ENCODE measurements around the gene SYNM. TPM values are rescaled to one million over a fixed set of nuclear protein-coding genes. Genes with fewer than 3 reads are reported as not detected.

SYNM gene
- total and polyA plus RNA-seq, 7 donors, result 0.69 to 1,357 (median 731) TPM

GRCh38 chr15:99105514-99106341, 848 bp downstream of the SYNM start:
- TF ChIP-seq POLR2AphosphoS5 (IDR thresholded peaks at IDR 0.05) (peak in 3 of 4 donors; percentile 5 to 58 (median 53)), POLR2A (IDR thresholded peaks at IDR 0.05) (no peak)
- H3K4me3 ChIP-seq, result peak overlapping the region; percentile 81 to 87 (median 82)
- 2 to 3% methylated on average over 116 of the region's 116 CpGs for WGBS, 2 donors
- H3K27me3 ChIP-seq, result no peaks in the 10 kb centered on the region
- intact Hi-C loops (cut with DNase I), result loop anchor here (2.0 to 5.0 kb wide), 2 partner anchors 37 to 69 kb away; no protein-coding TSS in a partner anchor
- DNase-seq, result peak; percentile 79
- H3K36me3 ChIP-seq, result peaks cover 0 to 23% (median 5%) of the 10 kb centered on the region in 4 donors
- no peaks in the 10 kb centered on the region for H3K9me3 ChIP-seq
- H3K4me1 ChIP-seq, result peaks cover 0 to 26% (median 13%) of the 10 kb centered on the region in 4 donors
- peak overlapping the region; percentile 90 to 100 (median 96) for H3K27ac ChIP-seq

GRCh38 chr15:99106417-99107220, 1.7 kb downstream of the SYNM start:
- H3K36me3 ChIP-seq, result peaks cover 3 to 32% (median 6%) of the 10 kb centered on the region in 4 donors
- H3K4me3 ChIP-seq, result peak overlapping the region; percentile 81 to 87 (median 82)
- no peaks in the 10 kb centered on the region for H3K27me3 ChIP-seq
- WGBS, 2 donors, result 36 to 41% methylated on average over 15 of the region's 15 CpGs
- DNase-seq, result peak; percentile 93
- intact Hi-C loops (cut with DNase I), result loop anchor here (2.0 to 5.0 kb wide), 2 partner anchors 36 to 68 kb away; no protein-coding TSS in a partner anchor
- H3K9me3 ChIP-seq, result no peaks in the 10 kb centered on the region
- H3K4me1 ChIP-seq, result peaks cover 0 to 35% (median 20%) of the 10 kb centered on the region in 4 donors
- TF ChIP-seq POLR2A (IDR thresholded peaks at IDR 0.05), result peak in 1 of 2 donors; percentile 60
- TF ChIP-seq EP300 (IDR thresholded peaks at IDR 0.05), result peak; percentile 96 to 98 (median 98)
- TF ChIP-seq CTCF (IDR thresholded peaks at IDR 0.05), result no peak
- peak; percentile 92 to 94 (median 94) for TF ChIP-seq POLR2AphosphoS5 (IDR thresholded peaks at IDR 0.05)
- peak overlapping the region; percentile 90 to 100 (median 96) for H3K27ac ChIP-seq

- H3K27ac ChIP-seq, result peak overlapping the region; percentile 90 to 100 (median 96)
- TF ChIP-seq POLR2AphosphoS5 (IDR thresholded peaks at IDR 0.05) (peak in 1 of 4 donors; percentile 30), CTCF (IDR thresholded peaks at IDR 0.05) (no peak), POLR2A (IDR thresholded peaks at IDR 0.05) (no peak), EP300 (IDR thresholded peaks at IDR 0.05) (no peak)
- WGBS, 2 donors, result 95% methylated on average over 5 of the region's 5 CpGs
- peaks cover 0 to 58% (median 44%) of the 10 kb centered on the region in 4 donors for H3K4me1 ChIP-seq
- H3K4me3 ChIP-seq, result peak overlapping the region; percentile 81 to 87 (median 82)
- H3K27me3 ChIP-seq, result no peaks in the 10 kb centered on the region
- DNase-seq, result peak; percentile 70
- intact Hi-C loops (cut with DNase I), result loop anchor here (5.0 kb wide), 1 partner anchor 33 kb away; no protein-coding TSS in a partner anchor
- H3K36me3 ChIP-seq, result peaks cover 3 to 51% (median 10%) of the 10 kb centered on the region in 4 donors
- H3K9me3 ChIP-seq, result no peaks in the 10 kb centered on the region
Measured at GRCh38 chr15:99108993-99109392, 4.1 kb downstream of the SYNM start.

DNA sequence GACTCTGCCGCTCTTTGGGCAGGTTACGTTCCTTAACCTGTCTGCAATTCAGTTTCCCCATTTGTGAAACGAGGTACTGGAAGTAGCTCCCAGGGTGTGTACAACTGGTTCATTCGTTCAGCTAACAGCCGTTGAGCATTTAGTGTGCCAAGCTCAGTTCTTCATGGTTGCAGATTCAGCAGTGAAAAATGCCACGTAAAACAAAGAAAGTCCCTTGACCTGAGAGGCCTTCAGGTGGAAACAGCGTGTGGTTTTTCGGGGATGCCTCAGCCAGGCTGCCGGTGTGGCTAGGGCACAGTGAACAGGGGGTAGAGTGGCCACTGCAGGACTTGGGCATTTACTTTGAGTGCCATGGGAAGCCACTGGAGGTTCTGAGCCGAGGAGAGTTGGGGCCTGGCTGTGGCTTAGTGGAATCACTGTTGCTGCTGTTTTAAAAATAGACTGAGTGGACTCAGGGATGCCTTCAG, 4.7 kb downstream of the SYNM start:
- peak; percentile 55 for DNase-seq
- Histone ChIP-seq H3K9me3 (no peaks in the 10 kb centered on the region), H3K36me3 (peaks cover 3 to 57% (median 11%) of the 10 kb centered on the region in 4 donors), H3K4me3 (peak overlapping the region; percentile 81 to 87 (median 82)), H3K27ac (peak overlapping the region; percentile 90 to 100 (median 96)), H3K27me3 (no peaks in the 10 kb centered on the region), H3K4me1 (peaks cover 0 to 64% (median 50%) of the 10 kb centered on the region in 4 donors)
- intact Hi-C loops (cut with DNase I), result loop anchor here (5.0 kb wide), 1 partner anchor 33 kb away; no protein-coding TSS in a partner anchor
- 81 to 86% methylated on average over 10 of the region's 10 CpGs for WGBS, 2 donors
- TF ChIP-seq EP300 (IDR thresholded peaks at IDR 0.05) (no peak), POLR2AphosphoS5 (IDR thresholded peaks at IDR 0.05) (peak in 3 of 4 donors; percentile 7 to 54 (median 51))

DNA sequence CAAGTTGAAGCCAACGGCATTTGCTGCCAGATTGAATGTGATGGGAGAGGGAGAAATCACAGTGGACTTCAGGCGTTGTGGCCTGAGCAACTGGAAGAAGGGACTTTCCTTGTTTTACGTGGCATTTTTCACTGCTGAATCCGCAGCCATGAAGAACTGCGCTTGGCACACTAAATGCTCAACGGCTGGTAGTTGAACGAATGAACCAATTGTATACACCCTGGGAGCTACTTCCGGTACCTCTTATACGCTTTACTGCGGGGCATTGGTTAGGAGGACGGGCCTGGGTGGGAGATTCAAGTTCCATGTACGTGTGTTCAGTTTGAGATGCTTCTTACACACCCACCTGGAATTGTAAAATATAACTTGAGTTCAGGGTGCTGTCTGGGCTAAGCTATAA, 5.2 kb downstream of the SYNM start:
- TF ChIP-seq CTCF (IDR thresholded peaks at IDR 0.05), result no peak
- TF ChIP-seq POLR2AphosphoS5 (IDR thresholded peaks at IDR 0.05), result peak in 2 of 4 donors; percentile 27 to 51
- TF ChIP-seq POLR2A (IDR thresholded peaks at IDR 0.05), result no peak
- no peak for TF ChIP-seq EP300 (IDR thresholded peaks at IDR 0.05)
- Histone ChIP-seq H3K27me3 (no peaks in the 10 kb centered on the region), H3K9me3 (no peaks in the 10 kb centered on the region), H3K4me3 (peak overlapping the region; percentile 81 to 87 (median 82)), H3K36me3 (peaks cover 8 to 62% (median 11%) of the 10 kb centered on the region in 4 donors), H3K27ac (peak overlapping the region; percentile 90 to 100 (median 96)), H3K4me1 (peaks cover 0 to 69% (median 55%) of the 10 kb centered on the region in 4 donors)
- intact Hi-C loops (cut with DNase I), result no loop called here
- DNase-seq, result peak; percentile 65
- WGBS, 2 donors, result 89 to 91% methylated on average over 12 of the region's 12 CpGs
